GM12873 (cell line): ENCODE data around the gene KPNA5.

Experiments
- TF ChIP-seq, protein P1 (sequence below): IDR thresholded peaks from 2 replicates; pipeline ENCODE4 v1.5.1; 2012; ENCODE audit warnings: low read depth, mild to moderate bottlenecking, moderate library complexity, low read length, control low read depth; ENCODE audit not compliant: insufficient read depth; ENCODE audit errors: missing control alignments

The KPNA5 gene

DNA sequence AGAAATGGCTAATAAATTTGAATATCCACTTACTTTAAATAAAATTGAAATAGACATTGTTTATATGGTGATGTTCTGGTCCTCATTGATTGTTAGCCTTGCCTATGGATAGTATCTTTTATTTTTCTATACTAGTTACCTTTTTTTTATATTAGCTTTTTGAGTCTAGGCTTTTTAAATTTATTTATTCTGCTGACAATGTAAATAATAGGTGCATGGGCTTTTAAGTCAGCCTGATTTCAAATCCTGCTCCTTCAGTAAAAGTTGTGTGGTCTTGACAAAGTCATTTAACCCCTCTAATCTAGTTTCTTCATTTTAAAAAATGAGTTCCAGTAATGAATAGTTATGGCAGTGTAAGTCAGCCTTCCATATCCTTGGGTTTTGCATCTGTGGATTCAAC, 45.9 kb downstream of the KPNA5 start:
- TF ChIP-seq, protein P1, sequence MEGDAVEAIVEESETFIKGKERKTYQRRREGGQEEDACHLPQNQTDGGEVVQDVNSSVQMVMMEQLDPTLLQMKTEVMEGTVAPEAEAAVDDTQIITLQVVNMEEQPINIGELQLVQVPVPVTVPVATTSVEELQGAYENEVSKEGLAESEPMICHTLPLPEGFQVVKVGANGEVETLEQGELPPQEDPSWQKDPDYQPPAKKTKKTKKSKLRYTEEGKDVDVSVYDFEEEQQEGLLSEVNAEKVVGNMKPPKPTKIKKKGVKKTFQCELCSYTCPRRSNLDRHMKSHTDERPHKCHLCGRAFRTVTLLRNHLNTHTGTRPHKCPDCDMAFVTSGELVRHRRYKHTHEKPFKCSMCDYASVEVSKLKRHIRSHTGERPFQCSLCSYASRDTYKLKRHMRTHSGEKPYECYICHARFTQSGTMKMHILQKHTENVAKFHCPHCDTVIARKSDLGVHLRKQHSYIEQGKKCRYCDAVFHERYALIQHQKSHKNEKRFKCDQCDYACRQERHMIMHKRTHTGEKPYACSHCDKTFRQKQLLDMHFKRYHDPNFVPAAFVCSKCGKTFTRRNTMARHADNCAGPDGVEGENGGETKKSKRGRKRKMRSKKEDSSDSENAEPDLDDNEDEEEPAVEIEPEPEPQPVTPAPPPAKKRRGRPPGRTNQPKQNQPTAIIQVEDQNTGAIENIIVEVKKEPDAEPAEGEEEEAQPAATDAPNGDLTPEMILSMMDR: no peak

DNA sequence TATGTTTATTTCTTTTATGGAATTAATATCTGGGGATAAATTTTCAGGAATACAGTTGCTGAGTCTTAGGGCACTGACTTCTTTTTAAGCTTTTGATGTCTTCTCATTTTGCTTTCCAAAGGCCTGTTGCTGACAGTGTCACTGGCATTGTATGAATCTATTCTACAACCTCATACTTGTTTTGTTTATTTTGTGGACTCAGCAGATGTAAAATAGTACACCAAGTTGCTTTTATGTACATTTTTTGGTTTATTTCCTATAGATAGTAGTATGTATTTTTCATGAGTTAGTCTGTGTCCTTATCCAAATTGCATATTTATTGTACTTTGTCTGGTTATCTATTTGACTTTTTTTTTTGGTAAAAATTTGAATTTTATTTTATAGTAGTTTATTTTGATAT, 49.5 kb downstream of the KPNA5 start:
- TF ChIP-seq, protein P1: no peak

DNA sequence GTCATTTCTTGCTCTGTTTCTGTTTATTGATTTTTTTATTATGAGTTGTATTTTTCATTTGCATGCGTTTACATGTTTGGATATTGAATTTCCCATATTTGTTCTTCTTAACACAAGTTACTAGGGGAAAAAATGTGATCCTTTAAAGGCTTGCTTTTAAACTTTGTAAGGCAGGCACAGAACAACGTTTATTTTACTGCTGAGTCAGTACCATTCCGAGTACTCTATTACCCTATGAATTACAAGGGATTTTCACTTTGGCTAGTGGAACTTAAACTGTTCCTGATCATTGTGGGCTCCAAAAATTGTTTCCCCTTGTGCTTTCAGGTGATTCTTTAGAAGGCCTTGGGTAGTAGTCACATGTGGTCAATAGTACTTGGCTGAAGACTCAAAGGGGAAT, 56.0 kb downstream of the KPNA5 start:
- TF ChIP-seq, protein P1: no peak

DNA sequence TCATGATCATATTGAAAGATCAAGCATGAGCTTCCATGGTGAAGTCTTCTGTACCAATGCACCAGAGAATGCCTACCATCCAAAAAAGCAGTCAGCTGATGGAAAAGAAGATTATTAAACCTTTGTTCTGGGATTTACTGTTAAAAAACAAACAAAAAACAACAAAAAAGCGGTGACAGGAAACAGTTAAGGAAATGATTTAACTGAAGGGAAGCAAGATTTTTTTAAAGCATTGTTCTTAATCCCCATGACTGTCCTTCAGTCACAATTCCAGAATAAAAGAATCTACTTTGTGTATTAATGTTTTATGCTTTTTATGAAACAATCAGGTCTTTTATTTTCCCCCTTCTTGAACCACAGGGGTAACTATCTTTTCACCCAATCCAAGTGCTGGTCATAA, 60.6 kb downstream of the KPNA5 start:
- TF ChIP-seq, protein P1: no peak

DNA sequence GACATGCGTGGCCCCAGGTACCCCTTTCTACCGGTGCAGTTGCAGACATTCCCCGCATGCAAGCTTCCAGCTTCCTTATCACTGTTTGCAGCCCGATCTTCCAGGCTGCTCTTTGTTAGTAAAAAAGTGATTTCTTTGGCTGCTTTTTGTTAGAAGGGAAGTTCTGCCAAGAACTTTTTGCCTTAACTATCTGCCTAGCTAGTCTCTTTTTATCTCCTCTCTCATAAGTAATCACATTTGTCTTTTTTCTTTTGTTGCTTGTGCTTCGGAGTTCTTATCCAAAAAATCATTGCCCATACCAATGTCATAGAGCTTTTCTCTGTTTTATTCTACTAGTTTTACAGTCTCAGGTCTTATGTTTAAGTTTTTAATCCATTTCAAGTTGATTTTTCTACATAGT, 64.2 kb downstream of the KPNA5 start:
- TF ChIP-seq, protein P1: no peak

DNA sequence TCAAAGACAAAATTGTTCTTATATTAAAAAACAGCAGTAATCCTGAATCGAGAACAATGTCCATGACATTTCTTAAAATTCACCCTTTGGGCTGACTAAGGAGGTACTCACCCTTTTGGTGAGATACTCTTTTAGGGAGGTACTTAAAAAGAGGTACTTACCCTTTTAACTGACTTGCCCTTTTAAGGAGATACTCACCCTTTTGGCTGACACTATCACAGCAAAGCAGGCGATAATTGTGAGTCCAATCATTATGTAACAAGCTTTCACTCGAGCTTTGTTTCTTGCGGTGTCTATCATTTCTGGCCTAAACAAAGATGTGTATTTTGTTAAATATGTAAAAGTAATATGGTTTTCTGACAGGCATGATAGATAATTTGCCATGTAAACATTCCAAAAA, 80.8 kb downstream of the KPNA5 start:
- TF ChIP-seq, protein P1: no peak

DNA sequence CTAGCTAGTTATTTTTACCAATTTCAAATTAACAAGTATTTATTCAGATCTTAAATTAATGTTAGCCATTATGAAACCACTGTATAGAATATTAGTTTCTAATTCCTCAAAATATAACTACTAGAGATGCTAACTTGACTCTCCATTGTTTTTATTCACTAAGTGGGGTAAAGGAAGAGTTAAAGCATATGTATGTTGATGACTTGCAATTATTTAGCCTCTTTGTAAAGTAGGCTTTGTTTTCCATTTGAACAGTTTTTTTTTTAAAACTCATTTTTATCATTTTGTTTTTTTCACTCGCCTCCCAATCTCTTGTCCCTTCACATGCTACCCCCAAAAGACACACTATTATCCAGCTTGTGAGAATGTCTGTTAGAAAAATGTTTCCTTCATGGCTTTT, 81.2 kb downstream of the KPNA5 start:
- TF ChIP-seq, protein P1: no peak
